Smooth muscle cell of the brain vasculature (primary cell): Measurements from ENCODE around the gene VPS33B.

ENCODE experiments used
- DNase-seq: peaks from one replicate; pipeline ENCODE4 v3.0.0-alpha.2; 2012; ENCODE audit warnings: low read depth, low spot score

Gene VPS33B

DNA sequence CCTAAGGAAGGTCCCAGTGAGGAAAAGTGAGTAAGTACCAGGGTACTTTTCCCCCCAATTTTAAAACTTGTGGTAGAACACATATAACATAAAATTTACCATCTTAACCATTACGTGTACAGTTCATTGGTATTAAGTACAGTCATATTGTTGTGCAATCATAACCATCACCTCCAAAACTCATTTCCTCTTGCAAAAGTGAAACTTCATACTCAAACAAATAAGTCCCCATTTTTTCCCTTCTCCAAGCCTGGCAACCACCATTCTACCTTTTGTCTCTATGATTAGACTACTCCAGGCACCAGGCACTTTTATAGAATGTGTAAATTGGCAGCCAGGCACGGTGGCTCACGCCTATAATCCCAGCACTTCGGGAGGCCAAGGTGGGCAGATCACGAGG is 40.3 kb downstream of the VPS33B start:
- no peak for DNase-seq

DNA sequence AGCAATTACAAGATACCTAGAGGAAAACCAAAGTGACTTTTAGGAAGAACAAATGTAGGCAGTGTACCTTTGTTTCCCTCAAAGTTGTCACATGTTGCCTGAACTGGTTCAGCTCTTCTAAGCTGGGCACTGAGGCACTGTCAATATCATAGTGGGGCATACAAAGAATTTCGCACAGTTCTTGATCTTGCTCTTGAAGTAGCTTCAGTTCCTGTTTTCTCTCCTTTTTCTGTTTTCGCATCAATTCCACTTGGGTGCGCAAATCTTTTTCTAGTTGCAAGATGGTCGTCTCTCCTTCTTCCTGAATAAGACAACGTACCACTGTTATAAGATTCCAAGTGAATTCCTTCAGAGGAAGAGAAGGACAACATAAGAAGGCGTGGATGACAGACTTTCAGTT is 40.7 kb downstream of the VPS33B start:
- DNase-seq, result no peak

DNA sequence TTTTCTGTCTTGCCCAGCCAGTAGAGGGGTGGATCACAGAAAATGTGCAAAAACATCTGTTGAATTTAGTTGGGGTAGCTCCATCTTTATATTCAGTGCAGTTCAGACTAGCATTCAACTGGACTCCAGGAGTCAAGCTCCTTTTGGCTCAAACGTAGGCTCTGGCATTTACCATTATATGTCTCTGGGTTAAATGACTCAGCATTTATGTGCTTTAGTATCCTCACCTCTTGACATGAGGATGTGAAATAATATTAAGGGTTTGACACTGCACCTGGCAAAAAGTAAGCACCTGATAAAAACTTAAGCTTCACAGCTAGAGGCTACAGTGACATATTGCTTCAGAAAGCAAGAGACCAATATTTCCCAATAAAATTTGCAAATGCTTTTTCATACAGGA is 42.8 kb downstream of the VPS33B start:
- DNase-seq, result no peak

DNA sequence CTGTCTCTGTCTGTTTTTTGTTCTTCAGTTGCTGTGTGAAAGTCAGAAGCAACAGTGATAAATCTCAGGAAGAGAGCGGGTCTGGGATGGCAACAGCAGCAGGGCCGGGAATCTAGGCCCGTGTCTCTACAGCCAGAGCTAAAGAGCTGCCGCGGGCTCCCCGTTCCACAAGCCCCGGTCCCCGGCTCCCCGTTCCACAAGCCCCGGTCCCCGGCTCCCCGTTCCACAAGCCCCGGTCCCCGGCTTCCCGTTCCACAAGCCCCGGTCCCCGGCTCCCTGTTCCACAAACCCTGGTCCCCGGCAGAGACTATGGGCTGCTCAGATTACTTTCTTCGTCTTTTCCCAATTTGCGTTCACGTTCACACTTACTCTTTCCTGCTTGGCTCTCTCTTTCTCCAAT is 48.2 kb downstream of the VPS33B start:
- DNase-seq, result no peak

DNA sequence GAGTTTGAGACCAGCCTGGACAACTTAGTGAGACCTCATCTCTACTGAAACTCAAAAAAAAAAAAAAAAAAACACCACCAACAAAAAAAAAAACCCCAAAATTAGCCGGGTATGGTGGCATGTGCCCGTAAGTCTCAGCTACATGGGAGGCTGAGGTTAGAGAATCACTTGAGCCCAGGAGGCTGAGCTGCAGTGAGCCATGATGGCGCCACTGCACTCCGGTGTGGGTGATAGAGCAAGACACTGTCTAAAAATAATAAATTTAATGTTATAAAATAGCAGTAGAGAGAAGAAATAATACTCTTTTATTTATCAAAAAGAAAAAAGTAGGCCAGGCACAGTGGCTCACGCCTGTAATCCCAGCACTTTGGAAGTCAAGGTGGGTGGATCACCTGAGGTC is 50.3 kb downstream of the VPS33B start:
- DNase-seq, result no peak

DNA sequence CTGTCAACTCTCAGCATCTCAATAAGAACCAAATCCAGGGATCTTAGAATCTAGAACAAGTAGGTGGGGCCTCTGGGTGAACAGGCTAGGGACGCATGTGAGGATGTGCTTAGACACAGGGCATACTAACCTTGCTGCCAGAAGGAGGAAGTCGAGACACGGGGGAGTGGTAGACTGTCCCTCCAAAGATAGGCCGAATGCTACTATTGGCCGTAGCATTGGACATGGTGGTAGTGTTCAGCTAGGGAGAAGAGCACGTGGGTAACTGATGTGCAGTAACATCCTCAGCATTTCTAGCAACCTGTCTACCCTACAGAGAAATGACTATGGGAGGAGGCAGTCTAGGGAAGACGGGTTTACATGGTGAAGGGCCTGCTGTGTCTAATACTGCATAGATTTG is 52.1 kb downstream of the VPS33B start:
- no peak for DNase-seq

DNA sequence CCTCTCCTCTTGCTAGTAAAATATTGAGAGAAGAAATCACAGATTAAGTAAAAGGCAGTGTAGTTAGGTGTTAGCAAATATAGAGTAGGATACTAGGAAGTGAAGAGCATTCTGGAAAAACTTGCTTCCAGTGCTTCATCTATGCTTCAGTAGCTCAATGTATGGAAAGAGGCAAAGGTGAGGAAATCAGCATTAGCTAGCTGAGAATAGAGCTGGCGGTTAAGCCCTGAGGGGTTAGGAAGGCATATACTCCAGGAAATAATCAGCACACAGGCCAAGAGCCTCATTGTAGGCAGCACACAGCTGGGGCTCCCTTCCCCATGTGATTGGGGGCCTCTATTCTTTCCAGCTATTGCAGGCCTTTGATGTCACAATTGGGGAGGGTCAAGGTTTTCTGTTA is 54.0 kb downstream of the VPS33B start:
- DNase-seq, result no peak

DNA sequence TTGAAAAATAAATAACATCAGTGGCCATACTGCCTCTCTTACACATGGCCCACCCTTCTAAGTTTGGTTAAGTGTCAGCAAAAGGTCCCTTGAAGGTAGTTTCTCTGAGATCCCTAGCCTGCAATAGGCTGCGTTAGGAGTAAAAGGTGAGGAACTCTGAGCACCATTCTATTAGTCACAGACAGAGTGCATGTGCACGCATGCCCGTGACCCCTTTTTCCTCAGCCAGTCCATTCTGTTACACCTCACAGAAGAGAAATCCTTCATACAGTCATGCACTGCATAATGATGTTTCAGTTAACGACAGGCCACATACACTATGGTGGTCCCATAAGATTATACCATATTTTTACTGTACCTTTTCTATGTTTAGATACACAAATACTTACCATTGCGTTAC is 55.2 kb downstream of the VPS33B start:
- no peak for DNase-seq

DNA sequence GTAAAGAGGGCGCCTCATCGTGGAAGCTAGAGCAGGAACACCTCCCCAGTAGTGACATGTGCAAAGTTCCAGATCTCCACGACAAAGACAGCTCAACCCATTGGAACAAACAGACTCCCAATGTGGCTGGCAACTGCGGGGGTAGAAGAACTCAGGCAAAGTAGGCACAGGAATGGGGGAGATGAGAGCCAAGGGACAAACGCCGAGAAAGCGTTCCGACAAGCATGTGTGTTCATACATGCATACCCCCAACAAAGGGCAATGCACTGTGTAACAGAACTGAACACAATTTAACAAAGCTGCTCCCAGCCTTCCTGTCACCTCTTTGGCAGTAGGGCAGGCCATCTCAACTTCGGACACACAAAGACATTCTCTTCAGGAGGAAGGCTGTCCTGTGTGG is 56.1 kb downstream of the VPS33B start:
- no peak for DNase-seq

DNA sequence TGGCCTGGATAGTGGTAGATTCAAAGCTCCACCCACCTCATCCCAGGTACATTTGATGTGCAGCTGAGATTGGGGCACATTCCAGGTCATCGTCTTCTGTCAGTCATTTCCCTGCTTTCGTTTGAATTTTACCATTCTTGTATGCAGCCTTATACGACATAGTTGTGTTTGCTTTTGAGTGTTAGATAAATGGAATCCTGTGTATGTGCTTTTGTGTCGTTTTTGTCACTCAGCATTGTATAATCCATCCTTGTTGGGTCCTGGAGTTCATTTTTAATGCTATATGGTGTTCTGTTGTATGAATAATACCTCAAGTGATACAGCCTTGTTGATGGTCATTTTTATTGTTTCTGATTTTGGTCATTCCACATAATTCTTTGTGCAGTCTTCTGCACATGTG is 60.4 kb downstream of the VPS33B start:
- no peak for DNase-seq

DNA sequence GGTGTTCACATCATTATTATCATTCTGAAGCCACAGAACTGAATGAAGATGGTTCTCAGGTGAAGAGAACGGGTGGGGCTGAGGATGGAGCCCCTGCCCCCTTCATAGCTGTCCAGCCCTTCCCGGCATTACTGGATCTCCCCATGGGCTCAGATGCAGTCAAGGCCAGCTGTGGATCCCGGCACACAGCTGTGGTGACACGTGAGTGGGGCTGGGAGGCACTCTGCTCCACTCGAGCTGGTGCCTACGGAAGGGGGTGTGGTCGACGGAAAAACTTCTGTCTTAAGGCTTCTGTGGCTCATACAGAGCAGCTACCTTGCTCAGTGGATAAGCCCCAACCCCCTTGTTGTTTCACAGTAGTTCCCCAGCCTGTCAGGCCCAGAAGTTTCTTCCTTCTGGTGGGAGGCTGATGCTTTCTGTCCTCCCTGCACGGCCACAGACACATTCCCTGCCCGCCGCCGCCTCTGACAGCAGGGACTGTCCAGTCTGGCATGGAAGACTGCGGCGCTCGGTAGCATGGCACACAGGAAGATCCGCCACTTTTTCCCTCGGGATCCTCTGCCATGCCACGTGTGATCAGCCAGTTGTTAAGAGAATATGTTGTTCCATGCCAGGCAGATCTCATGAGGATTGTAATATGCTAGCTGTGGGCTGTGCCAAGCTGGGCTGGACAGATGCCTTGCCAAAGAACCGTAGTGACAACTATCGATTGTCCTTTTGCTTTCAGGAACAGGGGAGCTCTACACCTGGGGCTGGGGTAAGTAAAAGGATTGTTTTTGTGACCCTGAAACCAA is 61.9 kb downstream of the VPS33B start:
- DNase-seq, result no peak

DNA sequence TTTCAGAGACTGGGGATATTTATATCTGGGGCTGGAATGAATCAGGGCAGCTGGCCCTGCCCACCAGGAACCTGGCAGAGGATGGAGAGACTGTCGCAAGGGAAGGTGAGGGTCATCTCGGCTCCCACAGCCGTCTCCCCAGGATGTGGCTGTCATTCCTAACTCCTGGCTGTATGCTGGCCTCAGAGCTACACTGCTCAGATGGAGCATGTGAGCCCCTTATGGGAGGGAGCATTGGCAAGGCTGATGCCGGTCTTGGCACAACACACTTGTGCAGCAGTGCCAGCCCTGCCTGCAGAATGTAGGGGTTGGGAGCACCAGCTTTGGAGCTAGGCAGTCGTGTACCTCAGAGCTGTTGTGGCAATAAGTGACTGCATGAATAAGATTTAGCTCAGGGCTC is 62.5 kb downstream of the VPS33B start:
- DNase-seq, result no peak

DNA sequence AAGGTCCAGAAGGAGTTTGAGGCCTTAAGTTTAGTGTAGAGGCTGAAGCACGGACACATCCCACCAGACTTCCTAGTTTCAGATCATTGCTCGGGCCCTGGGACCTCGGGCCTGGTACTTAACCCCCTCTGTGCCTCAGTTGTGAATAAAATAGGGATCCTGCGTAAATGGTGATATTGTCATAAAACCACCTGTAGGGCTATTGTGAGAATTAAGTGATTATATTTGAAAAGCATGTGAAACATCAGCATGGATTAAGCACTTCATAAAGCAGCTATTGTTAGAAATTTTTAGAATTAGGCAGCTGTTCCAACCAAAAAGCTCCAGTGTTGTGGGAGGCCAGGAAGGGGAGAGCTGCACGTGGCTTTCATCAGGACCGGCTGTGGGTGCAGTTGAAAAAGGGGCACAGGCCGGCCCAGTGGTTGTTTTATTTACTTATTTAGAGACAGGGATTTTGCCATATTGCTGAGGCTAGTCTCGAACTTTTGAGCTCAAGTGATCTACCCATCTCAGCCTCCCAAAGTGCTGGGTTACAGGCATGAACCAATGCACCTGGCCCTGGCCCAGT is 63.3 kb downstream of the VPS33B start:
- no peak for DNase-seq

DNA sequence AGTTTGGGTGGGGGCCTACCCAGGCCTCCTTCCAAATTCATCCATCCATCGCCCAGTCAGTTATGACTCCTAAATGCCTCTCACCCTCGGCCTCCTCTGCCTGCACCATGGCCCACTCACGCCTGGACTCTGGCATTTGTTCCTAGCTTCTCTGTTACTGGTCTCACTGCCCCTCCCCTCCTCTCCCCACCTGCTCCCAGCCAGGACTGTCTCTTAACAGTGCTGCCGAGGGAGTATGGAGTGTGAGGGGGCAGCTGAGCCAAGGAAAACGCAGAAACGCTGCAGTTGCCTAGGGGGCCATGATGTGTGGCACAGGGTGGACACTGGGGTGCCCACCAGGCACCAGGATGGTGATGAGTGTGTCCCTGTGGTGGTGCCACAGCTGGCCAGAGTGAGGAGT is 64.6 kb downstream of the VPS33B start:
- no peak for DNase-seq

DNA sequence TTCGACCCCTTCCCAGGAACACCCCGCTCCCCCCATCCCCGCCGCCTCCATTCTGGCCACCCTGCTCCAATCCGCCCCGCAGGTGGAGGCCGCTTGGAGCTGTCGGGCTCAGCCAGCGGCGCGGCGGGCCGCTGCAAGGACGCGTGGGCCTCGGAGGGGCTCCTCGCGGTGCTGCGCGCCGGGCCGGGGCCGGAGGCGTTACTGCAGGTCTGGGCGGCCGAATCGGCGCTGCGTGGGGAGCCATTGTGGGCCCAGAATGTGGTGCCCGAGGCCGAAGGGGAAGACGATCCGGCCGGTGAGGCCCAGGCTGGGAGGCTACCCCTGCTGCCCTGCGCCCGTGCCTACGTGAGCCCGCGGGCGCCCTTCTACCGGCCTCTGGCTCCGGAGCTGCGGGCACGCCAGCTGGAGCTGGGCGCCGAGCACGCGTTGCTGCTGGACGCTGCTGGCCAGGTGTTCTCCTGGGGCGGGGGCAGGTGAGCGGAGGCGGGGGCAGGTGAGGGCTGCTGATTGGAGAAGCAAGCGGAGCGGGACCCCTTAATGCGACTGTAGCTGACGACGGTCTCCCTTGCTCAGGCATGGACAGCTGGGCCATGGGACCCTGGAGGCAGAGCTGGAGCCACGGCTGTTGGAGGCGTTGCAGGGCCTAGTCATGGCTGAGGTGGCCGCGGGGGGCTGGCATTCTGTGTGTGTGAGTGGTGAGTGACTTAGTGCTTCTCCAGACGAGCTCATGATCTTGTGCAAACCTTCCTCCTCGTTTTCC is 65.2 kb downstream of the VPS33B start:
- no peak for DNase-seq

DNA sequence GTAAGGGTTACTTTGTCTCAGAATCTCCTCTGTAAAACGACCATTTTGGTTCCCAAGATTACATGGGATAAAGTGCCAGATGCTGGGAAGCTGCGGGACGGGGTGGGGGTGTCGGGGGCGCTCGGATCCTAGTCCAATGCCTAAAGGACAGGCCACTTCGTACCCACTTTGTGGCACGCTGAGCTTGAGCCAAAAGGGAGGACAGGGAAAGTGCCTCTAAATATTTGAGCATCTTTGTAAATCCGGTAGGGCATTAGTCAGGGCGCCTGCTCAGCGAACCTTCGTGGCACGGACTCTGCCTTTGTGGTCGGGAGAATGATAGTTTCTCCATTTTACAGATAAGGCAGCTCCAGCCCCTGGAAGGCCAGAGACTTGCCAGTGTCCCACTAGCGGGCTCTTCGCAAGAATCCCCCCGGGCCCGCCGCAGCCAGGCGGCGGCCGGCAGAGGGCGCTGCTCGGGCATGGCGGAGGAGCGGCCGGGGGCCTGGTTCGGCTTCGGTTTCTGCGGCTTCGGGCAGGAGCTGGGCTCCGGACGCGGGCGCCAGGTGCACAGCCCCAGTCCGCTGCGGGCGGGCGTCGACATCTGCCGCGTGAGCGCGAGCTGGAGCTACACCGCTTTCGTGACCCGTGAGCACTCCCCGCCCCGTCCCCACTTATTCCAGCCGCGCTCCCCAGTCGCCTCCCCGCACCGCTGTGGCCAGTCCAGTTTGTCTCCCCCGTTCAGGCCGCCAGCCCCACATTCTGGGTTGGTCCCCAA is 65.9 kb downstream of the VPS33B start:
- DNase-seq, result peak; percentile 50

DNA sequence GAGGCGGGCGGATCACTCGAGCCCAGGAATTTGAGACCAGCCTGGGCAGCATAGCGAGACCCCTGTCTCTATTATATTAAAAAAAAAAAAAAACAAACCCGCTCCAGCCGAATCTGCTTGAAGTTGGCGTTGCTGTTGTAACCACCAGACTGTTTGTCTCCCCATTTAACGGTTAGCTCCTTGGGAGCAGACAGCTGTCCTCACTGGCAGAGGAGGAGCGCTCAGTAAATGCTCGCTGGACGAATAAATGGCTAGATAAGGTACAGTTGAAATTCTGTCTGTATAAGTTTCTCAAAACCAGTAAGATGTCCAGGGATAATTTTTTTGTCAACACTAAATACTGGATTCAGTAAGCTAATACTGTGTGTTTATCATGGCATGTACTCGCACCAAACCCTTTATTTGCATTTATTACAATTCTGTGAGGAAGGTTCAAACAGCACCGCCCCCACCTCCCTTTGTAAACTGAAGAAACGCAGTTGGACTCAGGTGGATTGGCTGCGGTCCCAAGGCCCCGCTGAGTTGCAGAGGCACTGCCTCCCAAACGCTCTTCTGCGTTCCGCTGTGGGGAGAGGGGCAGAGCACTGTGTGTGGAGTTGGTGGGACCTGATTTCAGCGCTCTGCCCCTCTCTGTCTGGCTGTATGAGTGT is 66.6 kb downstream of the VPS33B start:
- DNase-seq, result no peak

DNA sequence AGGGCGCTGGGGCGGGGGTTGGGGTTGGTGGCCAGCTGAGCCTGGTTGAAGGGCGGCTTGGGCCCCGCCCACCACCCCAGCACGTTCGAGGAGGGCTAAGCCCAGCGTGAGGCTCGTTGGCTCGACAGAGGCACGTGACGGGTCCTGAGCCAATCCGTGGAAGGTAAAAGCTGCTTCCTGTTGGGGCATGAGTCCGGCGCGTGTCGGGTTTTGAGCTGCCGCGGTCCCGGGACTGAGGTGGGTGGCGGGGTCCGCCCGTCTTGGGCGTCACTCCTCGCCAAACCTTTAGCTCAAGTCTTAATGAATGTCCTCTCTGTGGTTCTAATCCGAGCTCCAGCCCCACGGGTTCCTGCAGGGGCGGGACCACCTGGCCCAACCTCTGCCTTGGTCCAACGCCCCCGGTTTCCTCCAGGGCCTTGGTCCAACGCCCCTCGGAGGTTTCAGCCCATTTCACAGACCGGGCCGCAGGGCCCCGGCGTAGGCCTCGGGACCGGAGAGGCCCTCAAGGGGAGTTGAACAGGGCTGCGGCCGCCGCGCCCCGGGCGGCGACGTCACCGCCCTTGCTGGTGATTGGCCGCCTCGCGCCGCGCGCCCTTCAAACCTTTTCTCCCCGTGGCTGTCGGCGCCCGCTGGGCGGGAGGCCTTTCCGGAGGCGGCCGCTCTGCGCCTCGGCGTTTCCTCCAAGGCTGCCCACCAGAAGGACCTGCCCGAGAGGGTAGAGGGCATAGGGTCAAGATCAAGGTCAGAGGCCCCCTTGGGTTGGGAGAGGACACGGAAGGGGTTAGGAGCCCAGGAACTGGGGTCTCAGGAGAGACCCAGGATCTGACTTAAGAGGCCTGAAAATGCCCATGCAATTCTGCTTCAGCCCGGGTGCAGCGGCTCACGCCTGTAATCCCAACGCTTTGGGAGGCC is 67.4 kb downstream of the VPS33B start, which contains the start of gene RCCD1:
Gene RCCD1 (plus strand): TSS at position 173 of the 912 bp plus-strand sequence. CDS start 1,851 bp downstream, outside the sequence.
- peak; percentile 82 for DNase-seq

DNA sequence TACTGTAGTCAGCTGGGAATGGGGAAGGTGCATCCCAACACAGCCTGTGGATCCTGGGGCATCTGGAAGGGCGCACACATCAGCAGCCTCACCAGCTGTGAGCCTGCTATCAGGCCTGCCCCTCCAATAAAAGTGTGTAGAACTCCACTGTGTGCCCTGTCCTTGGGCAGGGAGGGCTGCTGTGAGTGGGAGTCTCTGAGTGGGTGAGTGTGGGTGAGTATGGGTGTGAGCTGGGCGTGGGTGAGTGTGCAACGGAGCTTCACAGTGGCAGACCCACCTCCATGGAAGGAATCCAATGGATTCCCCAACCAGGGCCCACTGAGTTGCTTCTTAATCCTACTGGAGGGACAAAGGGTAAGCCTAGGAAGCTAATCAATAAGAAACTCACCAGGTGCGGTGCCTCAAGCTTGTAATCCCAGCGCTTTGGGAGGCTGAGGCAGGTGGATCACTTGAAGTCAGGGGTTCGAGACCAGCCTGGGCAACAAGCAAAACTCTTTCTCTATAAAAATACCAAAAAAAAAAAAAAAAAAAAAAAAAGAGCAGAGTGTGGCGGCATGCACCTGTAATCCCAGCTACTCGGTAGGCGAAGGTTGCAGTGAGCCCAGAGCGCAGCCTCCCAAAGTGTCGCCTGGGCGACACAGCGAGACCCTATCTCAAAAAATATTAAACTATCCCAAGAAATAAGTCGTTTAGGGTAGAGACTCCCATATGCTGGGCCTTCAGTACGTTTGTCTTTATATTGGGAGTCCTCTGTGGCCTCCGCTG is 68.3 kb downstream of the VPS33B start:
- DNase-seq, result no peak
